ENCODE data around the gene ABCE1.

Gene ABCE1

GRCh38 chr4:145155268-145155870 is 57.3 kb downstream of the ABCE1 start:
- no peak for DNase-seq (ENCODE audit: low read depth)
- TF ChIP-seq, protein P1, sequence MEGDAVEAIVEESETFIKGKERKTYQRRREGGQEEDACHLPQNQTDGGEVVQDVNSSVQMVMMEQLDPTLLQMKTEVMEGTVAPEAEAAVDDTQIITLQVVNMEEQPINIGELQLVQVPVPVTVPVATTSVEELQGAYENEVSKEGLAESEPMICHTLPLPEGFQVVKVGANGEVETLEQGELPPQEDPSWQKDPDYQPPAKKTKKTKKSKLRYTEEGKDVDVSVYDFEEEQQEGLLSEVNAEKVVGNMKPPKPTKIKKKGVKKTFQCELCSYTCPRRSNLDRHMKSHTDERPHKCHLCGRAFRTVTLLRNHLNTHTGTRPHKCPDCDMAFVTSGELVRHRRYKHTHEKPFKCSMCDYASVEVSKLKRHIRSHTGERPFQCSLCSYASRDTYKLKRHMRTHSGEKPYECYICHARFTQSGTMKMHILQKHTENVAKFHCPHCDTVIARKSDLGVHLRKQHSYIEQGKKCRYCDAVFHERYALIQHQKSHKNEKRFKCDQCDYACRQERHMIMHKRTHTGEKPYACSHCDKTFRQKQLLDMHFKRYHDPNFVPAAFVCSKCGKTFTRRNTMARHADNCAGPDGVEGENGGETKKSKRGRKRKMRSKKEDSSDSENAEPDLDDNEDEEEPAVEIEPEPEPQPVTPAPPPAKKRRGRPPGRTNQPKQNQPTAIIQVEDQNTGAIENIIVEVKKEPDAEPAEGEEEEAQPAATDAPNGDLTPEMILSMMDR (conservative IDR thresholded peaks at IDR 0.05; ENCODE audit: low read depth, low read length), result no peak
- H3K4me3 ChIP-seq (ENCODE audit: low read depth, low read length), result no peak overlapping the region

DNA sequence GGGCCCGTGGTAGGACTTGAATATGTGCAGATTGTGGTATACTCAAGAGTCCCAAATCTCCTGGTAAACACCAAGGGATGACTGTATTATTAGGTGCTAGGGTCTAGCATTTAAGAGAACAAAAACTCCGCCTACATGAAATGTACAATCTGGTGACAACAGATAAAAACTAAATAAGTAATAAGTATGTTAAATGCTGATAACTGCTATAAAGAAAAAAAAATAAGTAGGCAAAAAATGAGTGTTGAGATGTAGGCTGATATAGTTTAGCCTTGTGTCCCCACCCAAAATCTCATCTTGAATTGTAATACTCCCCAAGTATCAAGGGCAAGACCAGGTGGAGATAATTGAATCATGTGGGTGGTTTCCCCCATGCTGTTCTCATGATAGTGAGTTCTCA is 58.9 kb downstream of the ABCE1 start:
- DNase-seq (ENCODE audit: low read depth), result no peak
- TF ChIP-seq, protein P1 (conservative IDR thresholded peaks at IDR 0.05; ENCODE audit: low read depth, low read length), result no peak

DNA sequence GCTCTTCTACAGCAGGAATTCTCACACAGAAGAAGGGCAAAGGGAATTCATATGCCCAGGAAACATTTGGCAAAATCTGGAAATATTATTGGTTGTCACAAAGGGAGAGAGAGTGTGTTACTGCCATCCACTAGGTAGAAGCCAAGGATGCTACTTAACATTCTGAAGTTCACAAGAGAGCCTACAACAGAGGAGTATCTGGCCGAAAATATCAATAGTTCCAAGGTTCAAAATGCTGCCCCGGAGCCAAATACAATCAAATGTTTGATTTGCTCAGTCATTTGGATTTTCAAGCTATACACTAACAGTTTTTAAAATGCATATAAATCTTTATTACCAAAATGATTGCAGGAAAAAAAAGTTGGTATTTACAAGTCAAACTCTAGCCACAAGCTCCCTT is 63.4 kb downstream of the ABCE1 start:
- no peak overlapping the region for H3K4me3 ChIP-seq (ENCODE audit: low read depth, low read length)
- TF ChIP-seq, protein P1 (conservative IDR thresholded peaks at IDR 0.05; ENCODE audit: low read depth, low read length), result no peak
- DNase-seq (ENCODE audit: low read depth), result no peak

More for the DNA sequence above, 58.9 kb downstream of the ABCE1 start:
- no peak overlapping the region for H3K4me3 ChIP-seq (ENCODE audit: low read depth, low read length)

- no peak for DNase-seq (ENCODE audit: low read depth)
- no peak overlapping the region for H3K4me3 ChIP-seq (ENCODE audit: low read depth, low read length)
- TF ChIP-seq, protein P1 (conservative IDR thresholded peaks at IDR 0.05; ENCODE audit: low read depth, low read length), result no peak
Observed at GRCh38 chr4:145167887-145168286, 69.8 kb downstream of the ABCE1 start.

DNA sequence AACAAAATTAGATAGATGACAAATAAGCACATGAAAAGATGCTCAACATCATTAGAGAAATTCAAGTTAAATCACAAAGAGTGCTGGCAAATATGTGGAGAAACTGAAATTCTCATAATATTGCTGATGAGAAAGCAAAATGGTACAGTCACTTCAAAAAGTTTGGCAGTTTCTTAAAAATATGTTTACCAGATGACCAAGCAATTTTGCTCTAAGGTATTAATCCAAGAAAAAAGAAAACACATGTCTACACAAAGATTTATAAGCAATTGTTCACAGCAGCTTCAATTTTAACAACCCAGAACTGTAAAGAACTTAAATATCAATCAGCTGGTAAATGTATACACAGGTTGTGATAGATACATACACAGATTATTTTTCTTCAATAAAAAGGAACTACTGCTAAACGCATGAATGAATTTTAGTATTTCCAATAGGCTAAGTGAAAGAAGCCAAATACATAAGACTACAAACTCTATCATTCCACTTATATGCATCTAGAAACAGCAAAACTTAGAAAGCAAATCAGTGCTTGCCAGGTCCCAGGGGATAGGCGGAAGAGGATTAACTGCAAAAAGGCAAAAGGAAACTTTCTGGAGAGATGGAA is 70.6 kb downstream of the ABCE1 start:
- TF ChIP-seq, protein P1 (conservative IDR thresholded peaks at IDR 0.05; ENCODE audit: low read depth, low read length), result no peak
- no peak for DNase-seq (ENCODE audit: low read depth)
- H3K4me3 ChIP-seq (ENCODE audit: low read depth, low read length), result no peak overlapping the region

DNA sequence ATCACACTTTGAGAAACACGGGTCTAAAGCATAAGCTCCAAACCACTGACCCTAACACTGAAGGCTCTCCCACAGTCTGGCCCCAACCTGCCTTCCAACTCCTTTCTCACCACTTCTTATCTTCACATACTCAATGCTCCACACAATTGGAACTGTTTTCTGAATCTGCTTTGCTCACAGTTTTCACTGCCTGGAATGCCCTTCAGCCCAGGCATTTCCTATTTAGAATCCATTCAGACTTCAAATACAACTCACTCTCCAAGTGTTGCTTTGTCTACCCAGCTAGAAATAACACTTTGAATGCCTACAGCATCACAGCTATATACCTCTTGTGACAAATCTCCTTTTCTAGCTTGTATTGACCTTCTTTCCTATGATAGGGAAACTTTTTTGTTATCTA is 72.1 kb downstream of the ABCE1 start:
- no peak overlapping the region for H3K4me3 ChIP-seq (ENCODE audit: low read depth, low read length)
- peak; percentile 28 for DNase-seq (ENCODE audit: low read depth)
- TF ChIP-seq, protein P1 (conservative IDR thresholded peaks at IDR 0.05; ENCODE audit: low read depth, low read length), result no peak

- H3K4me3 ChIP-seq (ENCODE audit: low read depth, low read length), result no peak overlapping the region
- TF ChIP-seq, protein P1 (conservative IDR thresholded peaks at IDR 0.05; ENCODE audit: low read depth, low read length), result no peak
- DNase-seq (ENCODE audit: low read depth), result no peak
Observed at GRCh38 chr4:145171911-145172310, 73.8 kb downstream of the ABCE1 start.

Measured in choroid plexus epithelial cell (primary cell).